Fibroblast of lung (primary cell): ENCODE measurements around the gene HOXC10.

Experiments
- CTCF ChIP-seq, 2 donors: IDR thresholded peaks in 1 of 2; conservative IDR thresholded peaks in 1 of 2; 1 replicate in 1 of 2; 2 replicates in 1 of 2; pipeline ENCODE4 v1.5.1; 2011 to 2012; ENCODE audit warnings: low read length in 2 of 2, control low read depth in 1 of 2, inconsistent platforms in 1 of 2, low read depth in 1 of 2, mild to moderate bottlenecking in 1 of 2
- EZH2 ChIP-seq: IDR thresholded peaks from 2 replicates; pipeline ENCODE4 v1.5.1; 2012; ENCODE audit warnings: low read length, control low read depth, mild to moderate bottlenecking; ENCODE audit errors: missing control alignments

- TF ChIP-seq CTCF (conservative IDR thresholded peaks at IDR 0.05 in 1 of 2, IDR thresholded peaks at IDR 0.05 in 1 of 2; ENCODE audit: low read depth in 1 of 2, low read length in 2 of 2) = no peak
- peak; percentile 11 for TF ChIP-seq EZH2
Observed at GRCh38 chr12:54025499-54026405, 40.8 kb downstream of the HOXC10 start.
